ENCODE data around the gene ATP8A1.
"Not testable (repeated sequence)": the region's sequence is repeated elsewhere in the genome, so short reads cannot be mapped to it uniquely, and the experiment has no call there.

Gene ATP8A1

GRCh38 chr4:42501624-42502401 lies 155.1 kb downstream of the ATP8A1 start:
- DNase-seq (ENCODE audit: low read depth, low spot score), result no peak

- DNase-seq (ENCODE audit: low read depth, low spot score), result no peak
These were observed 158.9 kb downstream of the ATP8A1 start for GRCh38 chr4:42498040-42498439.

GRCh38 chr4:42497142-42497910 lies 159.6 kb downstream of the ATP8A1 start:
- no peak for DNase-seq (ENCODE audit: low read depth, low spot score)

GRCh38 chr4:42492962-42493361 lies 163.9 kb downstream of the ATP8A1 start:
- DNase-seq (ENCODE audit: low read depth, low spot score), result no peak

GRCh38 chr4:42490015-42490414 lies 166.9 kb downstream of the ATP8A1 start:
- DNase-seq (ENCODE audit: low read depth, low spot score), result no peak

- DNase-seq (ENCODE audit: low read depth, low spot score), result no peak
These were observed 167.8 kb downstream of the ATP8A1 start for GRCh38 chr4:42489095-42489494.

GRCh38 chr4:42488554-42488953 lies 168.4 kb downstream of the ATP8A1 start:
- DNase-seq (ENCODE audit: low read depth, low spot score), result no peak

GRCh38 chr4:42488114-42488513 lies 168.8 kb downstream of the ATP8A1 start:
- DNase-seq (ENCODE audit: low read depth, low spot score), result no peak

- no peak for DNase-seq (ENCODE audit: low read depth, low spot score)
These were observed 169.7 kb downstream of the ATP8A1 start for GRCh38 chr4:42487230-42487629.

- not testable (repeated sequence) for DNase-seq (ENCODE audit: low read depth, low spot score)
These were observed 170.7 kb downstream of the ATP8A1 start for GRCh38 chr4:42486156-42486555.

- no peak for DNase-seq (ENCODE audit: low read depth, low spot score)
These were observed 172.3 kb downstream of the ATP8A1 start for GRCh38 chr4:42484630-42485029.

- no peak for DNase-seq (ENCODE audit: low read depth, low spot score)
These were observed 173.2 kb downstream of the ATP8A1 start for GRCh38 chr4:42483426-42484379.

GRCh38 chr4:42482516-42483327 lies 174.2 kb downstream of the ATP8A1 start:
- DNase-seq (ENCODE audit: low read depth, low spot score), result no peak

- no peak for DNase-seq (ENCODE audit: low read depth, low spot score)
These were observed 176.2 kb downstream of the ATP8A1 start for GRCh38 chr4:42480717-42481116.

GRCh38 chr4:42480281-42480680 lies 176.6 kb downstream of the ATP8A1 start:
- no peak for DNase-seq (ENCODE audit: low read depth, low spot score)

GRCh38 chr4:42478946-42479345 lies 178.0 kb downstream of the ATP8A1 start:
- DNase-seq (ENCODE audit: low read depth, low spot score), result no peak

GRCh38 chr4:42478509-42478908 lies 178.4 kb downstream of the ATP8A1 start:
- DNase-seq (ENCODE audit: low read depth, low spot score), result no peak

- DNase-seq (ENCODE audit: low read depth, low spot score), result no peak
These were observed 182.5 kb downstream of the ATP8A1 start for GRCh38 chr4:42474406-42474805.

GRCh38 chr4:42473071-42473684 lies 183.7 kb downstream of the ATP8A1 start:
- no peak for DNase-seq (ENCODE audit: low read depth, low spot score)

GRCh38 chr4:42471896-42472295 lies 185.0 kb downstream of the ATP8A1 start:
- no peak for DNase-seq (ENCODE audit: low read depth, low spot score)

- no peak for DNase-seq (ENCODE audit: low read depth, low spot score)
These were observed 186.9 kb downstream of the ATP8A1 start for GRCh38 chr4:42470023-42470422.

Data from activated CD4-positive, CD25-positive, alpha-beta regulatory T cell treated with anti-CD3 and anti-CD28 coated beads, Interleukin-2, amount 50 U/mL, for 16 hours (primary cell).